Measurements from ENCODE around the gene STPG1.

- TF ChIP-seq CTCF (conservative IDR thresholded peaks at IDR 0.05; ENCODE audit: low read depth, low read length) (no peak), EZH2 (IDR thresholded peaks at IDR 0.05; ENCODE audit: low read length, unreplicated experiment) (no peak), EZH2phosphoT487 (IDR thresholded peaks at IDR 0.05; ENCODE audit: borderline replicate concordance, low read length) (no peak)
These were observed 22.3 kb upstream of the STPG1 start for GRCh38 chr1:24435782-24436365.
